ENCODE measurements around the gene RRP12.

RRP12 gene
- 85.8 to 208 (median 99.1) reads per million in 3 donors for total RNA-seq

- peak within 1 kb of the TSS; percentile 91 for H3K4me3 ChIP-seq (ENCODE audit: insufficient read depth, low read depth, low read length, poor library complexity, severe bottlenecking)
- peaks cover 9% of the 10 kb centered on the region for H3K4me1 ChIP-seq (ENCODE audit: control insufficient read depth, insufficient read depth, low read length, poor library complexity, severe bottlenecking)
- no peaks in the 10 kb centered on the region for H3K36me3 ChIP-seq (ENCODE audit: control insufficient read depth, insufficient read depth, low read length)
- H3K27ac ChIP-seq (ENCODE audit: insufficient read depth, low read length, poor library complexity, severe bottlenecking) = peak within 1 kb of the TSS; percentile 93
- H3K27me3 ChIP-seq (replicated peaks; ENCODE audit: control insufficient read depth, insufficient read depth, low read length, poor library complexity, severe bottlenecking) = no peaks in the 10 kb centered on the region
- DNase-seq = peak; percentile 76 to 87 (median 77)
- no peaks in the 10 kb centered on the region for H3K9me3 ChIP-seq (ENCODE audit: control insufficient read depth, low read length)
Measured at GRCh38 chr10:97400665-97401454, at the start of gene RRP12. Gene RRP12 (minus strand): TSS chr10:97401340. CDS start chr10:97401231, 109 bp downstream.

- peaks cover 19% of the 10 kb centered on the region for H3K36me3 ChIP-seq (ENCODE audit: control insufficient read depth, insufficient read depth, low read length)
Measured at GRCh38 chr10:97450828-97451227, 49.7 kb upstream of the RRP12 start.

GRCh38 chr10:97445722-97446639, 44.8 kb upstream of the RRP12 start, which contains the start of the genes EXOSC1 and ZDHHC16:
Gene EXOSC1 (minus strand): TSS chr10:97446006. CDS start chr10:97445985, 21 bp downstream.
Gene ZDHHC16 (plus strand): TSS chr10:97446175. CDS start chr10:97451676, 5,501 bp downstream.
- peak within 1 kb of the TSS; percentile 60 for H3K4me3 ChIP-seq (ENCODE audit: insufficient read depth, low read depth, low read length, poor library complexity, severe bottlenecking)
- no peaks in the 10 kb centered on the region for H3K27me3 ChIP-seq (replicated peaks; ENCODE audit: control insufficient read depth, insufficient read depth, low read length, poor library complexity, severe bottlenecking)
- DNase-seq = peak; percentile 75 to 87 (median 85)
- peaks cover 19% of the 10 kb centered on the region for H3K4me1 ChIP-seq (ENCODE audit: control insufficient read depth, insufficient read depth, low read length, poor library complexity, severe bottlenecking)
- no peaks in the 10 kb centered on the region for H3K9me3 ChIP-seq (ENCODE audit: control insufficient read depth, low read length)
- H3K27ac ChIP-seq (ENCODE audit: insufficient read depth, low read length, poor library complexity, severe bottlenecking) = peak within 1 kb of the TSS; percentile 54
- H3K36me3 ChIP-seq (ENCODE audit: control insufficient read depth, insufficient read depth, low read length) = no peaks in the 10 kb centered on the region

More at GRCh38 chr10:97450828-97451227, 49.7 kb upstream of the RRP12 start:
- H3K9me3 ChIP-seq (ENCODE audit: control insufficient read depth, low read length) = no peaks in the 10 kb centered on the region
- H3K27me3 ChIP-seq (replicated peaks; ENCODE audit: control insufficient read depth, insufficient read depth, low read length, poor library complexity, severe bottlenecking) = no peaks in the 10 kb centered on the region
- no peak overlapping the region for H3K4me3 ChIP-seq (ENCODE audit: insufficient read depth, low read depth, low read length, poor library complexity, severe bottlenecking)
- DNase-seq = no peak
- peaks cover 7% of the 10 kb centered on the region for H3K4me1 ChIP-seq (ENCODE audit: control insufficient read depth, insufficient read depth, low read length, poor library complexity, severe bottlenecking)
- no peak overlapping the region for H3K27ac ChIP-seq (ENCODE audit: insufficient read depth, low read length, poor library complexity, severe bottlenecking)

GRCh38 chr10:97445357-97445721, 44.2 kb upstream of the RRP12 start:
- Histone ChIP-seq H3K27ac (ENCODE audit: insufficient read depth, low read length, poor library complexity, severe bottlenecking) (peak overlapping the region; percentile 54), H3K27me3 (replicated peaks; ENCODE audit: control insufficient read depth, insufficient read depth, low read length, poor library complexity, severe bottlenecking) (no peaks in the 10 kb centered on the region), H3K4me1 (ENCODE audit: control insufficient read depth, insufficient read depth, low read length, poor library complexity, severe bottlenecking) (peaks cover 19% of the 10 kb centered on the region), H3K4me3 (ENCODE audit: insufficient read depth, low read depth, low read length, poor library complexity, severe bottlenecking) (peak overlapping the region; percentile 60), H3K36me3 (ENCODE audit: control insufficient read depth, insufficient read depth, low read length) (no peaks in the 10 kb centered on the region), H3K9me3 (ENCODE audit: control insufficient read depth, low read length) (no peaks in the 10 kb centered on the region)
- no peak for DNase-seq

GRCh38 chr10:97444212-97444611, 43.1 kb upstream of the RRP12 start:
- Histone ChIP-seq H3K9me3 (ENCODE audit: control insufficient read depth, low read length) (no peaks in the 10 kb centered on the region), H3K36me3 (ENCODE audit: control insufficient read depth, insufficient read depth, low read length) (peaks cover 1% of the 10 kb centered on the region), H3K4me1 (ENCODE audit: control insufficient read depth, insufficient read depth, low read length, poor library complexity, severe bottlenecking) (peaks cover 19% of the 10 kb centered on the region), H3K27me3 (replicated peaks; ENCODE audit: control insufficient read depth, insufficient read depth, low read length, poor library complexity, severe bottlenecking) (no peaks in the 10 kb centered on the region), H3K27ac (ENCODE audit: insufficient read depth, low read length, poor library complexity, severe bottlenecking) (no peak overlapping the region), H3K4me3 (ENCODE audit: insufficient read depth, low read depth, low read length, poor library complexity, severe bottlenecking) (no peak overlapping the region)
- no peak for DNase-seq

- peaks cover 19% of the 10 kb centered on the region for H3K36me3 ChIP-seq (ENCODE audit: control insufficient read depth, insufficient read depth, low read length)
Measured at GRCh38 chr10:97442277-97442676, 41.1 kb upstream of the RRP12 start.

GRCh38 chr10:97435211-97435610, 34.1 kb upstream of the RRP12 start:
- no peaks in the 10 kb centered on the region for H3K27me3 ChIP-seq (replicated peaks; ENCODE audit: control insufficient read depth, insufficient read depth, low read length, poor library complexity, severe bottlenecking)
- H3K36me3 ChIP-seq (ENCODE audit: control insufficient read depth, insufficient read depth, low read length) = peaks cover 70% of the 10 kb centered on the region
- H3K9me3 ChIP-seq (ENCODE audit: control insufficient read depth, low read length) = no peaks in the 10 kb centered on the region
- DNase-seq = no peak
- H3K4me1 ChIP-seq (ENCODE audit: control insufficient read depth, insufficient read depth, low read length, poor library complexity, severe bottlenecking) = no peaks in the 10 kb centered on the region
- H3K4me3 ChIP-seq (ENCODE audit: insufficient read depth, low read depth, low read length, poor library complexity, severe bottlenecking) = no peak overlapping the region
- no peak overlapping the region for H3K27ac ChIP-seq (ENCODE audit: insufficient read depth, low read length, poor library complexity, severe bottlenecking)

More at GRCh38 chr10:97442277-97442676, 41.1 kb upstream of the RRP12 start:
- H3K4me3 ChIP-seq (ENCODE audit: insufficient read depth, low read depth, low read length, poor library complexity, severe bottlenecking) = no peak overlapping the region
- no peak overlapping the region for H3K27ac ChIP-seq (ENCODE audit: insufficient read depth, low read length, poor library complexity, severe bottlenecking)
- H3K27me3 ChIP-seq (replicated peaks; ENCODE audit: control insufficient read depth, insufficient read depth, low read length, poor library complexity, severe bottlenecking) = no peaks in the 10 kb centered on the region
- no peak for DNase-seq
- no peaks in the 10 kb centered on the region for H3K9me3 ChIP-seq (ENCODE audit: control insufficient read depth, low read length)
- peaks cover 18% of the 10 kb centered on the region for H3K4me1 ChIP-seq (ENCODE audit: control insufficient read depth, insufficient read depth, low read length, poor library complexity, severe bottlenecking)

GRCh38 chr10:97434557-97434956, 33.4 kb upstream of the RRP12 start:
- no peaks in the 10 kb centered on the region for H3K9me3 ChIP-seq (ENCODE audit: control insufficient read depth, low read length)
- no peaks in the 10 kb centered on the region for H3K27me3 ChIP-seq (replicated peaks; ENCODE audit: control insufficient read depth, insufficient read depth, low read length, poor library complexity, severe bottlenecking)
- H3K27ac ChIP-seq (ENCODE audit: insufficient read depth, low read length, poor library complexity, severe bottlenecking) = no peak overlapping the region
- H3K4me1 ChIP-seq (ENCODE audit: control insufficient read depth, insufficient read depth, low read length, poor library complexity, severe bottlenecking) = no peaks in the 10 kb centered on the region
- no peak for DNase-seq
- no peak overlapping the region for H3K4me3 ChIP-seq (ENCODE audit: insufficient read depth, low read depth, low read length, poor library complexity, severe bottlenecking)
- peaks cover 76% of the 10 kb centered on the region for H3K36me3 ChIP-seq (ENCODE audit: control insufficient read depth, insufficient read depth, low read length)

- H3K27ac ChIP-seq (ENCODE audit: insufficient read depth, low read length, poor library complexity, severe bottlenecking) = no peak overlapping the region
- no peak overlapping the region for H3K4me3 ChIP-seq (ENCODE audit: insufficient read depth, low read depth, low read length, poor library complexity, severe bottlenecking)
- H3K36me3 ChIP-seq (ENCODE audit: control insufficient read depth, insufficient read depth, low read length) = peaks cover 73% of the 10 kb centered on the region
- H3K9me3 ChIP-seq (ENCODE audit: control insufficient read depth, low read length) = no peaks in the 10 kb centered on the region
- no peaks in the 10 kb centered on the region for H3K4me1 ChIP-seq (ENCODE audit: control insufficient read depth, insufficient read depth, low read length, poor library complexity, severe bottlenecking)
- no peak for DNase-seq
- H3K27me3 ChIP-seq (replicated peaks; ENCODE audit: control insufficient read depth, insufficient read depth, low read length, poor library complexity, severe bottlenecking) = no peaks in the 10 kb centered on the region
Measured at GRCh38 chr10:97434055-97434454, 32.9 kb upstream of the RRP12 start.
